Measurements from ENCODE around the gene TMIE.
"Not testable (repeated sequence)": the region's sequence is repeated elsewhere in the genome, so short reads cannot be mapped to it uniquely, and the experiment has no call there.

The TMIE gene

GRCh38 chr3:46690798-46691197 lies 10.4 kb upstream of the TMIE start:
- no peak for DNase-seq

- DNase-seq: no peak
Measured at GRCh38 chr3:46692566-46692990, 8.6 kb upstream of the TMIE start.

- DNase-seq: no peak
Measured at GRCh38 chr3:46693038-46693891, 7.9 kb upstream of the TMIE start, which contains the start of gene ALS2CL. Gene ALS2CL, minus strand, starts transcription at chr3:46693679. Its CDS starts 4,239 bp downstream, at chr3:46689440.

GRCh38 chr3:46693892-46694226 lies 7.3 kb upstream of the TMIE start:
- no peak for DNase-seq

GRCh38 chr3:46694520-46694919 lies 6.7 kb upstream of the TMIE start:
- DNase-seq: no peak

GRCh38 chr3:46695177-46695961 lies 5.8 kb upstream of the TMIE start:
- DNase-seq: peak; percentile 89 to 90

GRCh38 chr3:46695962-46696894 lies 5.0 kb upstream of the TMIE start:
- DNase-seq: no peak

- DNase-seq: peak; percentile 43 to 50
Measured at GRCh38 chr3:46699676-46700523, 1.3 kb upstream of the TMIE start.

- DNase-seq: no peak
Measured at GRCh38 chr3:46700772-46701171, 420 bp upstream of the TMIE start.

GRCh38 chr3:46702246-46703012 lies 1.2 kb downstream of the TMIE start:
- DNase-seq: no peak

- DNase-seq: no peak
Measured at GRCh38 chr3:46703013-46703520, 1.9 kb downstream of the TMIE start.

- DNase-seq: not testable (repeated sequence)
Measured at GRCh38 chr3:46704346-46704745, 3.2 kb downstream of the TMIE start.

GRCh38 chr3:46705022-46705530 lies 3.9 kb downstream of the TMIE start:
- peak; percentile 61 to 65 for DNase-seq

GRCh38 chr3:46705751-46706552 lies 4.8 kb downstream of the TMIE start:
- DNase-seq: no peak

- DNase-seq: no peak
Measured at GRCh38 chr3:46706771-46707582, 5.8 kb downstream of the TMIE start.

GRCh38 chr3:46707601-46708011 lies 6.4 kb downstream of the TMIE start:
- no peak for DNase-seq

- no peak for DNase-seq
Measured at GRCh38 chr3:46708401-46709156, 7.4 kb downstream of the TMIE start.

GRCh38 chr3:46709157-46709654 lies 8.0 kb downstream of the TMIE start:
- DNase-seq: no peak

Data from AML-193 (cell line).